Smooth muscle cell (in vitro differentiated cells): ENCODE results near the gene C11orf52. TPM values are rescaled to one million over a fixed set of nuclear protein-coding genes. Genes with fewer than 3 reads are reported as not detected.

Experiments
- DNase-seq: peaks from one replicate; lab custom pipeline; 2025; ENCODE audit not compliant: unreplicated experiment; lab: John Stamatoyannopoulos, UW
- H2AFZ ChIP-seq: fragments of 200-600 bp; sonication (generic); 2 replicates; pipeline ENCODE4 v1.6.0; 2016; ENCODE audit warnings: antibody characterized with exemption, low read depth, mild to moderate bottlenecking
- H3F3A ChIP-seq: fragments of 200-600 bp; sonication (generic); 2 replicates; pipeline ENCODE4 v1.6.0; 2017; ENCODE audit warnings: antibody characterized with exemption, low read depth
- H3K27ac ChIP-seq: fragments of 200-600 bp; sonication (generic); 2 replicates; pipeline ENCODE4 v1.5.1; 2016; ENCODE audit warnings: low read depth, mild to moderate bottlenecking
- H3K27me3 ChIP-seq: fragments of 200-600 bp; sonication (generic); 2 replicates; pipeline ENCODE4 v1.6.1; 2016; ENCODE audit warnings: low read depth, mild to moderate bottlenecking
- H3K36me3 ChIP-seq: fragments of 200-600 bp; sonication (generic); 2 replicates; pipeline ENCODE4 v1.5.1; 2016; ENCODE audit warnings: low read depth
- H3K4me1 ChIP-seq: fragments of 200-600 bp; sonication (generic); 2 replicates; pipeline ENCODE4 v1.5.1; 2016; ENCODE audit warnings: low read depth
- H3K4me2 ChIP-seq: fragments of 200-600 bp; sonication (generic); 2 replicates; pipeline ENCODE4 v1.6.0; 2016; ENCODE audit warnings: mild to moderate bottlenecking
- H3K4me3 ChIP-seq: fragments of 200-600 bp; sonication (generic); 2 replicates; pipeline ENCODE4 v1.5.1; 2016; ENCODE audit warnings: mild to moderate bottlenecking
- H3K79me2 ChIP-seq: fragments of 200-600 bp; sonication (generic); 2 replicates; pipeline ENCODE4 v1.6.0; 2016; ENCODE audit warnings: low read depth, mild to moderate bottlenecking
- H3K9ac ChIP-seq: fragments of 200-600 bp; sonication (generic); 2 replicates; pipeline ENCODE4 v1.6.0; 2016; ENCODE audit warnings: low read depth
- H3K9me3 ChIP-seq: fragments of 200-600 bp; sonication (generic); replicated peaks from 2 replicates; pipeline ENCODE4 v1.5.1; 2016; ENCODE audit warnings: low read depth
- H4K20me1 ChIP-seq: fragments of 200-600 bp; sonication (generic); 2 replicates; pipeline ENCODE4 v1.6.0; 2016; ENCODE audit warnings: low read depth
- WGBS: methylation state at CpG from one replicate; pipeline ENCODE4 v1.1.7; 2016; ENCODE audit warnings: low lambda C conversion rate; 5-methylcytosine and 5-hydroxymethylcytosine counted together
- polyA plus RNA-seq: library from polyadenylated mRNA; unstranded; fragments of >200 nt; fragmentation: Nextera tagmentation; extraction: Ambion mirVana; gene quantifications from 2 replicates; pipeline ENCODE4 v1.2.1, GENCODE V29; 2016
- total RNA-seq: library from RNA; depleted of rRNA; stranded (reverse); fragments of >200 nt; gene quantifications from 2 replicates; pipeline ENCODE4 v1.2.3, GENCODE V29; 2014
- TF ChIP-seq, protein P1 (sequence below): fragments of 200-600 bp; sonication (generic); IDR thresholded peaks from 2 replicates; pipeline ENCODE4 v1.5.1; 2017; ENCODE audit warnings: borderline replicate concordance, mild to moderate bottlenecking, antibody characterized with exemption; ENCODE audit not compliant: insufficient read depth, poor library complexity, severe bottlenecking

The C11orf52 gene
- total and polyA plus RNA-seq, 2 experiments from 2014 or later: 0.64 to 3.0 TPM

DNA sequence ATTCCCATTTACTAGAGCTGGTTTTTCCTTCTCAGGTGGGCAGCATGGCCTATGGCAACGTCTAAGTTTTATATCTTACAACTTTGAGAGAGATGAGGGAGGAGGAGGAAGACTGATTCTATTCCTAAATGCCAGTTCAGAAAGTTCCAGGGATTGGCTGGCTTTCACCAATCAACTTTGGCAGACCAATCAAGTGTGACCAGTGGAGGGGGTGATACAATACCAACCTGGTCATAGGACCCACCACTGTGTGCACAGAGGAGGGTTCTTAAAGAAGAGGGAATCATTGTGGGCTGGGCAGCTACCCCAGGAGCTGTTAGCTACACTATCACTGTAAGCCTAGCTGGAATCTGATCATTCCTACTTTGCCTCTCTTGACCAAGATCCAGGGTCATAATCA is 26.5 kb downstream of the C11orf52 start:
- Histone ChIP-seq H4K20me1 (no peaks in the 10 kb centered on the region), H2AFZ (no peak overlapping the region), H3K27me3 (no peaks in the 10 kb centered on the region), H3K4me1 (peaks cover 11% of the 10 kb centered on the region), H3K4me2 (peak overlapping the region; percentile 75), H3K27ac (peak overlapping the region; percentile 100), H3K9ac (peak overlapping the region; percentile 95), H3K79me2 (peaks cover 38% of the 10 kb centered on the region), H3K9me3 (no peaks in the 10 kb centered on the region), H3F3A (peaks cover 9% of the 10 kb centered on the region), H3K4me3 (no peak overlapping the region), H3K36me3 (no peaks in the 10 kb centered on the region)
- 88% methylated on average over 1 of the region's 1 CpG for WGBS
- no peak for DNase-seq
- TF ChIP-seq, protein P1, sequence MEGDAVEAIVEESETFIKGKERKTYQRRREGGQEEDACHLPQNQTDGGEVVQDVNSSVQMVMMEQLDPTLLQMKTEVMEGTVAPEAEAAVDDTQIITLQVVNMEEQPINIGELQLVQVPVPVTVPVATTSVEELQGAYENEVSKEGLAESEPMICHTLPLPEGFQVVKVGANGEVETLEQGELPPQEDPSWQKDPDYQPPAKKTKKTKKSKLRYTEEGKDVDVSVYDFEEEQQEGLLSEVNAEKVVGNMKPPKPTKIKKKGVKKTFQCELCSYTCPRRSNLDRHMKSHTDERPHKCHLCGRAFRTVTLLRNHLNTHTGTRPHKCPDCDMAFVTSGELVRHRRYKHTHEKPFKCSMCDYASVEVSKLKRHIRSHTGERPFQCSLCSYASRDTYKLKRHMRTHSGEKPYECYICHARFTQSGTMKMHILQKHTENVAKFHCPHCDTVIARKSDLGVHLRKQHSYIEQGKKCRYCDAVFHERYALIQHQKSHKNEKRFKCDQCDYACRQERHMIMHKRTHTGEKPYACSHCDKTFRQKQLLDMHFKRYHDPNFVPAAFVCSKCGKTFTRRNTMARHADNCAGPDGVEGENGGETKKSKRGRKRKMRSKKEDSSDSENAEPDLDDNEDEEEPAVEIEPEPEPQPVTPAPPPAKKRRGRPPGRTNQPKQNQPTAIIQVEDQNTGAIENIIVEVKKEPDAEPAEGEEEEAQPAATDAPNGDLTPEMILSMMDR: no peak

DNA sequence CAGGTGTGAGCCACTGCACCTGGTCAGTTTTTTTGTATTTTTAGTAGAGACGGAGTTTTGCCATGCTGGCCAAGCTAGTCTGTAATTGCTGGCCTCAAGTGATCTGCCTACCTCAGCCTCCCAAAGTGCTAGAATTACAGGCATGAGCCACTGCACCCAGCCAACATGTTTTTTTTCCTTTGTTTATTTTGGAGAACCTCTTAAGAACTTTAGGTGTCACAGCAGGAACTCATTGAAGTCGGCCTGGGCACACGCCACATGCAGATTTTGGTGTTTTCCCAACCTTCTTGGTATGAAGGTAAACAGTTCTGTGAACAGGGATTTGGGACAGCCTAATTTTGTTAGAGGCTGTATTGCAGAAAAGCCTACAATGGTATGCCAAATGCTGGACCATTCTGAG is 27.8 kb downstream of the C11orf52 start:
- TF ChIP-seq, protein P1: no peak
- H3K4me1 ChIP-seq: peaks cover 11% of the 10 kb centered on the region
- H3K36me3 ChIP-seq: no peaks in the 10 kb centered on the region
- H3K27me3 ChIP-seq: no peaks in the 10 kb centered on the region
- peaks cover 25% of the 10 kb centered on the region for H3K79me2 ChIP-seq
- H2AFZ ChIP-seq: no peak overlapping the region
- H4K20me1 ChIP-seq: no peaks in the 10 kb centered on the region
- 86% methylated on average over 3 of the region's 3 CpGs for WGBS
- H3K9me3 ChIP-seq: no peaks in the 10 kb centered on the region
- peaks cover 9% of the 10 kb centered on the region for H3F3A ChIP-seq
- no peak for DNase-seq
- H3K27ac ChIP-seq: peak overlapping the region; percentile 100
- no peak overlapping the region for H3K4me3 ChIP-seq
- H3K4me2 ChIP-seq: no peak overlapping the region
- H3K9ac ChIP-seq: no peak overlapping the region

DNA sequence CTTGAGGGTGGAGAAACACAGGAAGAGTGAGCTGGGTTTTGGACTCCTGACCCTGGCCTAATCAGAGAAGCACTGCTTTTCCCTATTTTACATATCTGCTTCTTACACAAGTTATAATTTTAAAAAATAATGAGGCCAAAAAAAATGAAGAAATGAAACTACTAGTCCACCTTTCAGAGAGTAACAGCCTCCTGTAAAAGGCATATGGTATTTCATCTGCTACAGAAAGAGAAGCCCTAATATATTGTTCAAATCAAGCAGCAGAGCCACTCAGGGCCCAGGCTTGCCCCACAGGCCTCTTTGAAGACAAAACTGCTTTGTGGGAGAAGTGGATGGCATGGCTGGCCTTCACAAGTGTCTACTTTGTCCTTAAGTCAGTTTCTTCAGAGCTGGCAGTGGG is 28.4 kb downstream of the C11orf52 start:
- Histone ChIP-seq H3K4me2 (no peak overlapping the region), H4K20me1 (no peaks in the 10 kb centered on the region), H2AFZ (no peak overlapping the region), H3K4me1 (peaks cover 11% of the 10 kb centered on the region), H3K9ac (no peak overlapping the region), H3K79me2 (peaks cover 20% of the 10 kb centered on the region), H3F3A (peaks cover 9% of the 10 kb centered on the region), H3K4me3 (no peak overlapping the region), H3K36me3 (no peaks in the 10 kb centered on the region), H3K27me3 (no peaks in the 10 kb centered on the region), H3K27ac (no peak overlapping the region), H3K9me3 (no peaks in the 10 kb centered on the region)
- TF ChIP-seq, protein P1: no peak
- no peak for DNase-seq

DNA sequence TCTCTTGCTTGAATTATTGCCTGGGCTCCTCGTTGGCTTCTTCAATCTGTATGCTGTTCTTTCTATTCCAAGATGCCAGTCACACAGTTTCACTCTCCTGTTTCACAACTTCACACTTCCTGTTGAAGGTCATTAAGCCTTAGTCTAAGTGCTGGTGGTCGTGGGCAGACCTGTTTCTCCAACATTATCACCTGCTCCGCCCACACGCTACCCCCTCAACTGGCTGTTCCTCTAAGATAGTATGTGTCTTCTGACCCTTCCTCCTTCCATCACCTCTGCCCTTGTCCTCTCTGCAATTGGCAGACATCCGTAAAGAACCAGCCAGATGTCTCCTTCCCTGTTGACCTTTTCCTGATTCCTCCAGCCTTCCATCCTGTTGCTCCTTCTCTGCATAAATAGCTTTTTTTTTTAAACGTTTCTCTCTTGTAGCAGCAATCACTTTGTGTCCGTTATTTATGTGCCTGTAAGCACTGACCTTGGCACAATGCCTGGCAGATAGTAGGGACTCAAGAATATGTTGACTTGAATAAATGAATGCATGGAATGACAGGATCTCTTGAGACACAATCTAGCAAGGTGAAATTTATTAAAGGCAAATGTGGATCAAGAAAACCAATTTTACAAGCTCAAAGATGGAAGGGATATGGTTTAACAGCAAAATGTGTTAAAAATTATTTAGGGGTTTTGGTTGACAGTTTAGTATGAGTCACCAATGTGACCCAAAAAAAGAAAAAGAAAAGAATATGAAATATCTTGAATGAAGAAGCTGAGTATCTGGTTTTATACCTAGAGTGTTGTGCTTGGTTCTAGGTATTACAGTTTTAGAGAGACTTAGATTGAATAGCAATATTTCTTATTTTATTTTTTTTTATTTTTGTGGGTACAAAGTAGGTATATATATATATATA is 31.1 kb downstream of the C11orf52 start:
- no peak overlapping the region for H3K4me3 ChIP-seq
- WGBS: 77% methylated on average over 7 of the region's 7 CpGs

More for the DNA sequence above, 31.1 kb downstream of the C11orf52 start:
- DNase-seq: no peak
- Histone ChIP-seq H3K36me3 (no peaks in the 10 kb centered on the region), H3F3A (no peaks in the 10 kb centered on the region), H3K27me3 (no peaks in the 10 kb centered on the region), H3K4me1 (no peaks in the 10 kb centered on the region), H3K79me2 (peaks cover 20% of the 10 kb centered on the region), H3K9me3 (no peaks in the 10 kb centered on the region), H4K20me1 (no peaks in the 10 kb centered on the region), H2AFZ (no peak overlapping the region), H3K4me2 (no peak overlapping the region), H3K9ac (no peak overlapping the region), H3K27ac (no peak overlapping the region)
- TF ChIP-seq, protein P1: no peak
